NCI-H69 (cell line): ENCODE results near the gene GNGT1.
A peak's percentile ranks its signal among the peaks of the same experiment; 100 is the strongest.
"Not testable (repeated sequence)": the region's sequence is repeated elsewhere in the genome, so short reads cannot be mapped to it uniquely, and the experiment has no call there.

ENCODE experiments used
- DNase-seq: peaks from one replicate; lab custom pipeline; 2025; lab: John Stamatoyannopoulos, UW

Gene GNGT1

DNA sequence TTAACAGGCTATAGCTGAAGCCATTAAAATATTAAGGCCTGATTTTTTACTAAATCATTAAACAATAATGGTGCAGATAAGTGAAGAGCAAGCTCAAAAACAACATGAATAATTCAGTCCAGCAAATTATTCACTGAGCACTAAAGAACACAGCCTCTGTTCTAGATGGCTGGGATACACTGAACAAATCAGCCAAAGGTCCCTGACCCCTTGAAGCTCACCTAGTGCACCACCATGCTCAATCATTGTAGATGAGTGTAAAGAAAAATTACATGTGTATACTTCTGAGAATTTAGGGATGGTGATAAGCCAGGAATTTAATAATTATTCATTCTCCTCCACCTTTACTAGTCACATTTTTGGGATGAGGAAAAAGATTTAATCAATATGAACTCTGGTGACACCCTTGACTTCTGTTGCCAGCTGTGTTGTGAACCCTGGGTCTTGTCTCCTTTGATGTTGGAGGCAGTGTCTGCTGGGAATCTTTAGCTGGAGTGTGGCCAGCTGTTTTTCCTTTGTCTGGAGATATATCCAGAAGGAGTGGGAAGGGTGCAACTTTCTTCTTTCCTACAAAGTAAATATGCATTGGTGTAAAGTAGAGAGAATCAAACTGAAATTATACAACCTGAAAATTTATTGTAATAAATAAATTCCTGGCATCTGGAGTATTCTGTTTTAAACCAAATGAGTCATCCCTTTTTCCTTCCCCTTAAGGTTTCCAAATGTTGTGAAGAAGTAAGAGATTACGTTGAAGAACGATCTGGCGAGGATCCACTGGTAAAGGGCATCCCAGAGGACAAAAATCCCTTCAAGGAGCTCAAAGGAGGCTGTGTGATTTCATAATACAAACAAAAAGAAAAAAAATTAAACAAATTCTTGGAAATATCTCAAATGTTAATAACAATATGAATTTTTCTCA lies 4.0 kb downstream of the GNGT1 start:
- DNase-seq = peak; percentile 14

- DNase-seq = not testable (repeated sequence)
Observed at GRCh38 chr7:93911242-93911641, 4.9 kb downstream of the GNGT1 start.

DNA sequence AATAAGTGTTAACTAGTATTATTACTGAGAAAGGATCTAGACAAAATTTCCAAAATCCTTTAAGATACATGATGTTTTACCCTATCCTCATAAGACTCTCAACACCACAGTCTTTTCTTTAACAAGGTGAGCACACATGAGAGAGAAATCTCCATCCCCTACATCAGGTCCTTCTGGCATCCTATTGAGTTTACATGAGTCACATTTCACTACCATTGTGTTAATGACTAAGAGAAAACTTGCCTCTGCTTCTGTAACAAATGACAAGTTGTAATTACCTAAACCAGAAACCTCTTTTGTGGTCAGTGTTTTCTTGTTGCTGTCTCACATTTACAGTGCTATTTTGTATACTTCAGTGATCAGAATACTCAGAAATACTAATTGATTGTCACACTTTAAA lies 5.3 kb downstream of the GNGT1 start:
- DNase-seq = not testable (repeated sequence)

DNA sequence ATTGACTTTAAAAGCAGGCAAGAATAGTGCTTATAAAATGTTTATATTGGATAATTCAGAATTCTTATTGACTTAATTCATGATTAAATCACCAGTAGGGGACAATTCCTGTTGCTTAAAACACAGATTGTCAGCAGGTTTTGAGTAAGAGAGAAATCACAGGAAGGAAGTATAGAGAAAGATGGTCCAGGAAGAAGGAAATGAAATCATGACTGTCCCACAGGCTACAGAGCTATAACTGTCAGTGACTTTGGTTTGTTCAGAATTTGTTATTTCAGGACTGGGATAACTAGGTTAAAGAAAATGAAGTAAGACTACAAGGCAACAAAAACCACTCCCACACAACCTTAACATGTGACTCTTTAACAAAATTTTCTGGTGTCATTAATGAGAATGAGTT lies 6.8 kb downstream of the GNGT1 start:
- no peak for DNase-seq

DNA sequence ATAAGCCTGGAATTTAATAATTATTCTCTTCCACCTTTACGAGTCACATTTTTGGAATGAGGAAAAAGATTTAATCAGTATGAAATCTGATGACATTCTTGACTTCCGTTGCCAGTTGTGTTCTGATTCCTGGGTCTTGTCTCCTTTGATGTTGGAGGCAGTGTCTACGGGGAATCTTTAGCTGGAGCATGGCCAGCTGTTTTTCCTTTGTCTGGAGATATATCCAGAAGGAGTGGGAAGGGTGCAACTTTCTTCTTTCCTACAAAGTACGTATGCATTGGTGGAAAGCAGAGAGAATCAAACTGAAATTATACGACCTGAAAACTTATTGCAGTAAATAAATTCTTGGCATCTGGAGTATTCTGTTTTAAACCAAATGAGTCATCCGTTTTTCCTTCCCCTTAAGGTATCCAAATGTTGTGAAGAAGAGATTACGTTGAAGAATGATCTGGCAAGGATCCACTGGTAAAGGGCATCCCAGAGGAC lies 8.3 kb downstream of the GNGT1 start:
- DNase-seq = no peak

- DNase-seq = not testable (repeated sequence)
Observed at GRCh38 chr7:93915206-93915842, 9.0 kb downstream of the GNGT1 start.

DNA sequence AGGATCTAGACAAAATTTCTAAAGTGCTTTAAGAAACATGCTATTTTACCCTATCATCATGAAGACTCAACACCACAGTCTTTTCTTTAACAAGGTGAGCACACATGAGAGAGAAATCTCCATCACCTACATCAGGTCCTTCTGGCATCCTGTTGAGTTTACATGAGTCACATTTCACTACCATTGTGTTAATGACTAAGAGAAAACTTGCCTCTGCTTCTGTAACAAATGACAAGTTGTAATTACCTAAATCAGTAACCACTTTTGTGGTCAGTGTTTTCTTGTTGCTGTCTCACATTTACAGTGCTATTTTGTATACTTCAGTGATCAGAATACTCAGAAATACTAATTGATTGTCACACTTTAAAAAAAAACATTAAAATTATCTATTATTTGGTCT lies 9.5 kb downstream of the GNGT1 start:
- DNase-seq = not testable (repeated sequence)

DNA sequence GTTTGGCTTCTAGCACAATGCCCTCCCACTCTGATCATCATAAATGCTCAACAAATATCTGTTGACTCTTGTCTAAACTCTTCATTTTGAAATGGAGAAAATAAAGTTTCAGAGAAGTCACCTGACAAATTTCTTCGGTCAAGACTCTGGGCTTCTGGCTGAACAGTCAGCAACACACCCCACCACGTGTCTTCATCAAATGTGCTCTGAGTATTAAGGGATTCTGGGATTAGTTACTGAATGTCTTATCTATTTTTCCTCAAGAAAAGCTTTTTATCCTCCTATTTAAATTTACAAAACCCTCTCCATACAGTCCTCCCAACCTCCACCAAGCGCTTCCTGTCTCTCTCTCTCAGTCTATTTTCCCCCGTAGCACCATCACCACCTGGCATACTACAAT lies 9.9 kb downstream of the GNGT1 start:
- not testable (repeated sequence) for DNase-seq

DNA sequence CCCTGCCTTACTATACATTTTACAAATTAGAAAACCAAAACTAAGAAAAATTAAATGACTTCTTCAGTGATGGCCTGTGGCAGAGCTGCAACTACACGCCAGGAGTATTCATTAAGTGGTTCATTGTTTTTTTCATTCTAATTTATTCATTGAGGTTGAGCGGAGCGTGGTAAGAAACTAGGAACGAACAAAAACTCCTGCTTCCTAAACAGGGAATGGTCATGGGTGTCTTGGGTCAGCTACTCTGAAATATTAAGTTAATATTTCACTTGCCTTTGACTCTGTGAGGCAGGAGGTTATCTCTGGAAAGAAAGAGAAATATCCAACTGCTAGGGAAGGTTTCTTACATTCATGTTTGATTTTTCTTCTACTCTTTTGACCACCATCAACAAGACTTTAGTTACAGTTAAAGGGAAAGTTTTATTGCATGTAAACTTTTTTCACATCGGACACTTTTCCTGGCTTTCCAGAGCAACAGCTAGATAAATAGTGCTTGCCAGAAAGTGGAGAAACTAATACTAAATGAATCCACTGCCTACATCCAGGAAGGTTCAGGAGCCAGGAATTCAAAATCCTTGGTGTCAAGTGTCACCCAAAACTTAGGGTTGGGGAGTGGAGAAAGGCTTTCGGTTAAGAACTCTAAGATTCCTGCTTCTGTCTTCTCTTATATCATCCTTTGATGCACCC lies 14.3 kb downstream of the GNGT1 start:
- no peak for DNase-seq

DNA sequence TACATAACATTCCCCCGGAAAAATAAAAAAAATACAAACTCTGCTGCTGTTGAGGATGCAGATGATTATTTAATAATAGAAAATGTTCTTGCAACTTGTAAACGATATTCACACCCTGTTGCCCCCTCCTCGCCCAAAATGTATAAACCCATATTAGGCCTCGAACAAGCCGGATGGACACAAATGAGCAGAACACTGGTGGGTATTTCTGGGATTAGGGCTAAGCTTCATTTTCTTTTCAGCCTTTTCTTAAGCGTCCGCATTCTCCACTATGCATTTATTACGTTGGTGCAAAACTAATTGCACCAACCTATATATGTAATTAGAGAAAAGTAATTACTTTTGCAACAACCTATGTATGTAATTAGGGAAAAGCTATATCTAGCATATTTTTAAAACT lies 14.8 kb downstream of the GNGT1 start:
- no peak for DNase-seq

GRCh38 chr7:93921607-93922566 lies 15.5 kb downstream of the GNGT1 start, which contains the start of gene GNG11:
TSS of gene GNG11 (plus strand) at chr7:93921735. CDS start at chr7:93922138, 403 bp downstream.
- DNase-seq = peak; percentile 71

DNA sequence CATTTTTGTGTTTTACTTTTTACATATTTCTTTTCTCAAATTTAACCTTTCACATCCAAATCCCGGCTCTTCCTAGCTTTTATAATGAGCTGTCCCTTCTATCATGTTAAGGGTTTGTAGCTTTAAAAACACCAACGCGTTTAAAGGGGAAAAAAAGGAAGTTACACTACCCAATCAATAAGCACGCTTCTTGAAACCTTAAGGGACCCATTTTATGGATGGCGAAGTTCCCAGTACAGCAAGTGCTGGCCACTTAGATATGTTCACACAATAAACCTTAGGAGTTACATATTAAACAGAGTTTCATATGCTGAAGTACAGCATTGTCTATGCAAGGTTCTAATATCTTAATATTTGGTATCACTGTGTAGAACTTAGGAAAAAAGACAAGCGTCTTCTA lies 16.9 kb downstream of the GNGT1 start:
- DNase-seq = no peak

DNA sequence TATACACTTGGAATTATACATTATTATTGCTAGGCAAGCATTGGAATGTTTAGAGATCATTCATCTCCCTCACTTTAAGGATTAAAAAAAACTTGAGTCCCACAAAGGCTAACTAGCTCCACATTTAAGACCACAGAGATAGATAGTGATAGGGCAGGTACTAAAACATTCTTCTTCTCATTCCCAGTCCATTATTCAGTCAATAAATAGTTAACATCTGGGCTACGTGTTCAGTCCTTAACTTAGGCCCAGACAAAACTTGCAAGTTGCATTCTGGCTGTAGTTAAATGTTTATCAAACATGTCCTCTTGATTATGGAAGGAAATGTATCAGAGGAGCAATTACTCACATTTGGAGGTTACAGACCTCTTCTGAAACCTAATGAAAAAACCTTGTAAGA lies 17.6 kb downstream of the GNGT1 start:
- no peak for DNase-seq

DNA sequence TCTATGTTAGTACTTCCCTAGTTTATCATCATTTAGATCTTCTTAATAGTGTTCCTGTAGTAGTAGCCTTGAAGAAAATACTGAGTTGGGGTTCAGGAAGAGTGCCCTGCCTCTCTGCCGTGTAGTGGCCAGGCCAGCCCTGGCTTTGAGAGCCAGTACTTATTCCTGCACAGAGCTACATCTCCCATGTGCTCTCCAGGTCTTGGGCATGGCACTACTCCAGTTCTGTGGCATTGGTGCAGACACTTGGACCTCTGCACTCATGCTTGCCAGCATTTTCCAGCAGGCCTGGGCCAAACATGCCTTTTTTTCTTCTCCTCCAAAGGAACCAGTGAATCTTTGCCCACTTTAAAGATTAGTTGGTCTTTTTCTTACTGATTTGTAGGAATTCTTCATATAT lies 20.4 kb downstream of the GNGT1 start:
- DNase-seq = no peak

DNA sequence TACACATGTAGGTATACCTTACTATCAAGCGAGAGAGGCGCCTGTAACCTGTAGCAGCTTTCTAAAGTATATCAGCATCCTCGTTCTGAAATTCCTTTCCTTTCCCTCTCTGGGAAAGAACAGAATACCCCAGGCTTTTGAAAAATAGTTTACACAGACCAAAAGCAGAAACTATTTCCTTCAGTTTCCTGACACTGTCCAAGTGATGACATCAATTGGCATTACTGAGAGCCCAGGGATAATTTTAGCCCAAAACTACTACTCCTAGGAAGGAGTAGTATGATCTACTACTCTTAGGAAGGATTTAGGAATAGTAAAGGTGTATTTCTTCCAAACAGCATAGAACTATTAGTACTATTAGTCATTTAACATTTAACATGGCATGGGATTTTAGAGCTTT lies 21.2 kb downstream of the GNGT1 start:
- DNase-seq = no peak

DNA sequence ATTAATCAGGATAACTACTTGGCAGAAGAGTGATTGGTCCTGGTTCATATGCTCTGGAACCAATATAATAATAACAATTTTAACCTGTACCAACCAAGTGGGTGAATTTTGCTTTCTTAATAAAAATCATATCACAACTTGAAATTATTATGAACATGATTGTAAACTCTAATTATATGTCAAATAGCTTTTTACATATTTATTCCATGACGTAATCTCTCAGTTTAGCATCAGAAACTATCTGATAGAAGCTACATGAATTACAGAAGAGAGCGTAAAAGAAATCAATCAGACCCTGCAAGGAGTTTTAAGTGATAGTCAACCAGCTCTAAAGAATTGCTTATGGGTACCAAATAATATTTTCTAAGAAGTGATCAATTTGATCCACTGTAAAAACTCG lies 25.3 kb downstream of the GNGT1 start:
- DNase-seq = no peak

- no peak for DNase-seq
Observed at GRCh38 chr7:93933156-93933555, 26.8 kb downstream of the GNGT1 start.

- DNase-seq = no peak
Observed at GRCh38 chr7:93935102-93935501, 28.7 kb downstream of the GNGT1 start.

DNA sequence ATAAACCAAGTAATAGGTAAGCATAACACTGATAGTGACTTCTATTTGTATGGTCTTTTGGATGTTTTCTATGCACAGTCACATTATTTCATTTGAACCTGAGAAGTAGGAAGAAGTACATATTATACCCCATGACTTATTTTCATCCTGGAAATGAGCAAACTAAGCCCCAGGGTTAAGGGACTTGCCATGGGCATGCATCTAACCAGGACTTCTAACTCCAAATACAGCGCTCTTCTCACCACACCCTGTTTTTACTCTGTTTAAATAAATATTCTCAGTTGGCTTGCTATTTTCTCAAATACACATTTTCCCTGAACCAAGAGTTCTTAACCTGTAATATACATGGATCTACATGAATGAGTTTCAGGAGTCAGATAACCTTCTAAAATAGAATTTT lies 31.5 kb downstream of the GNGT1 start:
- DNase-seq = no peak

GRCh38 chr7:93938293-93938692 lies 31.9 kb downstream of the GNGT1 start:
- DNase-seq = no peak

- DNase-seq = no peak
Observed at GRCh38 chr7:93941945-93942344, 35.6 kb downstream of the GNGT1 start.
